Measurements from ENCODE around the gene IER5L. TPM values are rescaled to one million over a fixed set of nuclear protein-coding genes. Genes with fewer than 3 reads are reported as not detected.

The IER5L gene
- total RNA-seq, 2 donors from 2014 or later = 6.8 to 8.1 TPM

DNA sequence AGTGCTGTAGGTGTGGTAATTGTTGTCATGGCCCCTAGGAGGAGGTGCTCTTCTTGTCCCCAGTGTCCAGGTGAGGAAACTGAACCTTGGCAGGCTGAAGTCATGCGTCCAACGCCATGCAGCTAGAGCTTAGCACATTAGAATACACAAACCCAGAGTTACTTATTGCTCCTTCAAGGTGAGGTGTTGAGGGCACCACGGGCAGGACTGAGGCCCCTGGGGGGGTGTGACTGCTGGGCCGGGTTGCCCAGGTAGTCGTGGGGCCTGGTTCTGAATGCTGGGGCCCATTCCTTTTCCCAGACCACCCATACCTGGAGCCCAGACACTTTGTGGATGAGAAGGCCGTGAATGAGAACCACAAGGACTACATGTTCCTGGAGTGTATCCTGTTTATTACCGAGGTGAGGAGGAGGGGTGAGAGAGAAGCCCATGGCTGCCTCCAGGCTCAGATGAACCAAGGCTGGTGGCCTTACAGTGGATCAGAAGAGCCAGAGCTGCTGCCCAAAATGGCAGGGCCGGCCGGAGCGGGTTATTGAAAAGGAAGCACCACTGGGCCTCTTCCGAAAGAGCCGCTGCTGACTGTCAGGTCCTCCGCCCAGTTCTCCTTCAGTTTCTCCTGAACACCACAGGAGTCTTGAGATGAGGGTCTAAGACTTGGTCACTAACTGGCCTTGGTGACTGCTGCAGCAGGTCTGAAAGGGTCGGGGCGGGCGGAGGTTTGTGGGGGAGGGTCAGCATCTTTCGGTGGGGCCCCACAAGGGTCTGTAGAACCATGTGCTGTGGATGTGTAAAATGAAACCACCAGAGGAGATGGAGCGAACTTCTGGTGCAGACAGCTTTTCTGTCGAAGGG is 40.5 kb downstream of the IER5L start:
- peaks cover 49% of the 10 kb centered on the region for H3K36me3 ChIP-seq (ENCODE audit: control insufficient read depth, insufficient read depth, low read length)
- Mint-ChIP-seq H3K9me3 (no peaks in the 10 kb centered on the region), H3K27ac (peak overlapping the region; percentile 35), H3K4me1 (peaks cover 23% of the 10 kb centered on the region), H3K4me3 (no peak overlapping the region), H3K27me3 (ENCODE audit: insufficient read depth) (no peaks in the 10 kb centered on the region), H3K36me3 (ENCODE audit: low read depth) (peaks cover 37% of the 10 kb centered on the region)
- no peak for DNase-seq
- TF ChIP-seq, protein P1, sequence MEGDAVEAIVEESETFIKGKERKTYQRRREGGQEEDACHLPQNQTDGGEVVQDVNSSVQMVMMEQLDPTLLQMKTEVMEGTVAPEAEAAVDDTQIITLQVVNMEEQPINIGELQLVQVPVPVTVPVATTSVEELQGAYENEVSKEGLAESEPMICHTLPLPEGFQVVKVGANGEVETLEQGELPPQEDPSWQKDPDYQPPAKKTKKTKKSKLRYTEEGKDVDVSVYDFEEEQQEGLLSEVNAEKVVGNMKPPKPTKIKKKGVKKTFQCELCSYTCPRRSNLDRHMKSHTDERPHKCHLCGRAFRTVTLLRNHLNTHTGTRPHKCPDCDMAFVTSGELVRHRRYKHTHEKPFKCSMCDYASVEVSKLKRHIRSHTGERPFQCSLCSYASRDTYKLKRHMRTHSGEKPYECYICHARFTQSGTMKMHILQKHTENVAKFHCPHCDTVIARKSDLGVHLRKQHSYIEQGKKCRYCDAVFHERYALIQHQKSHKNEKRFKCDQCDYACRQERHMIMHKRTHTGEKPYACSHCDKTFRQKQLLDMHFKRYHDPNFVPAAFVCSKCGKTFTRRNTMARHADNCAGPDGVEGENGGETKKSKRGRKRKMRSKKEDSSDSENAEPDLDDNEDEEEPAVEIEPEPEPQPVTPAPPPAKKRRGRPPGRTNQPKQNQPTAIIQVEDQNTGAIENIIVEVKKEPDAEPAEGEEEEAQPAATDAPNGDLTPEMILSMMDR (conservative IDR thresholded peaks at IDR 0.05) = no peak
- H3K4me1 ChIP-seq (ENCODE audit: control insufficient read depth, insufficient read depth, low read length) = peaks cover 6% of the 10 kb centered on the region
- no peak overlapping the region for H3K4me3 ChIP-seq (ENCODE audit: low read length)
- no peak overlapping the region for H3K9ac ChIP-seq (ENCODE audit: extremely low read depth, low read length, poor library complexity, severe bottlenecking)
- no peak overlapping the region for H3K27ac ChIP-seq (ENCODE audit: low read depth, low read length)
- no peaks in the 10 kb centered on the region for H3K27me3 ChIP-seq (ENCODE audit: control insufficient read depth, insufficient read depth, low read length, poor library complexity, severe bottlenecking)
- WGBS, 2 experiments (ENCODE audit: insufficient coverage in 1 of 2, insufficient read length in 1 of 2) = 88 to 97% methylated on average over 10 to 19 of the region's 19 CpGs
- no peaks in the 10 kb centered on the region for H3K9me3 ChIP-seq (ENCODE audit: control insufficient read depth, low read length)

DNA sequence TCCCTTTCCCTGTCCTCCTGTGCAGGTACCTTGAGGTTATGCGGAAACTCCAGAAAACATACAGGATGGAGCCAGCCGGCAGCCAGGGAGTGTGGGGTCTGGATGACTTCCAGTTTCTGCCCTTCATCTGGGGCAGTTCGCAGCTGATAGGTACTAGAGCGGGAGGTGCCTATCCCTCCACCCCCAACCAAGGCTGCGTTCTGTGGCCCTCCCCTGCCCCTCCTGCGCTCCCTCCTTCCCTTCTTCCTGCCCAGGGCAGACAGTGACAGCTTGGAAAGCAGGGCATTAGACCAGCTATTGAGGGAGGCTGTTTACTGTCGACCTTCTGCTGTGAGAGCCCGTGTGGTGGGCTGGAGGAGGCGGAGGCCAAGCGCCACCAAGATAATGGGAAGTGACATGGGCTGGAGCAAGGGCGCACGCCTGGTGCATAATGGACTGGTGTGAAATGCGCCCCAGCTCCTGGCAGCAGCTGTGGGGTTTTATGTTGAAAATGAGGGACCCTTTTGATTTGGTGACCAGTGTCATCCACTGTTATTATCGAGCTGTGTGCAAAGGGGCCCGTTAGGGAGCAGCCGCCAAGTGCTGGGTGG is 41.5 kb downstream of the IER5L start:
- Mint-ChIP-seq H3K9me3 (no peaks in the 10 kb centered on the region), H3K27ac (peak overlapping the region; percentile 21), H3K4me3 (no peak overlapping the region), H3K27me3 (ENCODE audit: insufficient read depth) (no peaks in the 10 kb centered on the region), H3K4me1 (peaks cover 17% of the 10 kb centered on the region), H3K36me3 (ENCODE audit: low read depth) (peaks cover 41% of the 10 kb centered on the region)
- no peaks in the 10 kb centered on the region for H3K27me3 ChIP-seq (ENCODE audit: control insufficient read depth, insufficient read depth, low read length, poor library complexity, severe bottlenecking)
- no peak overlapping the region for H3K9ac ChIP-seq (ENCODE audit: extremely low read depth, low read length, poor library complexity, severe bottlenecking)
- no peak for DNase-seq
- H3K27ac ChIP-seq (ENCODE audit: low read depth, low read length) = peak overlapping the region; percentile 25
- no peaks in the 10 kb centered on the region for H3K9me3 ChIP-seq (ENCODE audit: control insufficient read depth, low read length)
- peaks cover 46% of the 10 kb centered on the region for H3K36me3 ChIP-seq (ENCODE audit: control insufficient read depth, insufficient read depth, low read length)
- H3K4me3 ChIP-seq (ENCODE audit: low read length) = no peak overlapping the region
- TF ChIP-seq, protein P1 (conservative IDR thresholded peaks at IDR 0.05) = no peak
- 82 to 88% methylated on average over 7 to 16 of the region's 16 CpGs for WGBS, 2 experiments (ENCODE audit: insufficient coverage in 1 of 2, insufficient read length in 1 of 2)
- H3K4me1 ChIP-seq (ENCODE audit: control insufficient read depth, insufficient read depth, low read length) = peaks cover 6% of the 10 kb centered on the region

DNA sequence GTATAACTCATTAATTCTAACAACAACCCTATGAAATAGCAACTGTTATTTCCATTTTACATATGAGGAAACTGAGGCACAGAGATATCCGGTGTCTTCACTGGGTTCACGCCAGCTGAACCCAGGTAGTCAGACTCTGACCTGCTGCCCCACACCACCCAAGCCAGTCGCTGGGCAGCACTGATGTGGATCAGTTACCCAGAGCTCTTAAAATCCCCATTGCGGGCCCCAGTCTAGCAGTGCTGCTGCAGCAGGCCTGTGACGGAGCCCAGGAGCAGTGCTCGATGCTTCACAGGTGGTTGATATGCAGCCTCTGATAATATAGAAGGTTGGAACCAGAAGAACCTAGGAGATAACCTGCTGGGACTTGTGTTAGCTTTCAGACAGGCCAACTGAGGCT is 42.6 kb downstream of the IER5L start:
- Histone ChIP-seq H3K9ac (ENCODE audit: extremely low read depth, low read length, poor library complexity, severe bottlenecking) (no peak overlapping the region), H3K27ac (ENCODE audit: low read depth, low read length) (no peak overlapping the region), H3K9me3 (ENCODE audit: control insufficient read depth, low read length) (no peaks in the 10 kb centered on the region), H3K4me3 (ENCODE audit: low read length) (no peak overlapping the region), H3K27me3 (ENCODE audit: control insufficient read depth, insufficient read depth, low read length, poor library complexity, severe bottlenecking) (no peaks in the 10 kb centered on the region), H3K4me1 (ENCODE audit: control insufficient read depth, insufficient read depth, low read length) (peaks cover 6% of the 10 kb centered on the region), H3K36me3 (ENCODE audit: control insufficient read depth, insufficient read depth, low read length) (peaks cover 57% of the 10 kb centered on the region)
- Mint-ChIP-seq H3K4me1 (peaks cover 8% of the 10 kb centered on the region), H3K27me3 (ENCODE audit: insufficient read depth) (no peaks in the 10 kb centered on the region), H3K4me3 (no peak overlapping the region), H3K36me3 (ENCODE audit: low read depth) (peaks cover 51% of the 10 kb centered on the region), H3K27ac (no peak overlapping the region), H3K9me3 (no peaks in the 10 kb centered on the region)
- no peak for DNase-seq
- 95 to 100% methylated on average over 4 to 6 of the region's 6 CpGs for WGBS, 2 experiments (ENCODE audit: insufficient coverage in 1 of 2, insufficient read length in 1 of 2)
- TF ChIP-seq, protein P1 (conservative IDR thresholded peaks at IDR 0.05) = no peak

Data from endodermal cell (in vitro differentiated cells).